ENCODE data around the gene PLCD3. TPM values are rescaled to one million over a fixed set of nuclear protein-coding genes. Genes with fewer than 3 reads are reported as not detected.
A peak's percentile ranks its signal among the peaks of the same experiment; 100 is the strongest.

The PLCD3 gene
- total RNA-seq, 1 donor from 2014 or later: 54.0 TPM

GRCh38 chr17:45073414-45074070 is 58.8 kb downstream of the PLCD3 start:
- Mint-ChIP-seq H3K27ac (peak overlapping the region; percentile 91), H3K27me3 (ENCODE audit: low read depth) (no peaks in the 10 kb centered on the region), H3K4me3 (no peak overlapping the region), H3K4me1 (peaks cover 9% of the 10 kb centered on the region), H3K9me3 (no peaks in the 10 kb centered on the region), H3K36me3 (peaks cover 22% of the 10 kb centered on the region)
- TF ChIP-seq CTCF (IDR thresholded peaks at IDR 0.05; ENCODE audit: unreplicated experiment): no peak
- DNase-seq (ENCODE audit: low spot score in 2 of 2, unreplicated experiment in 2 of 2): no peak

- no peak for TF ChIP-seq CTCF (IDR thresholded peaks at IDR 0.05; ENCODE audit: unreplicated experiment)
- no peak overlapping the region for H3K27ac Mint-ChIP-seq
- no peak for DNase-seq (ENCODE audit: low spot score in 2 of 2, unreplicated experiment in 2 of 2)
- H3K4me3 Mint-ChIP-seq: no peak overlapping the region
- H3K4me1 Mint-ChIP-seq: peaks cover 5% of the 10 kb centered on the region
- H3K9me3 Mint-ChIP-seq: no peaks in the 10 kb centered on the region
- H3K27me3 Mint-ChIP-seq (ENCODE audit: low read depth): no peaks in the 10 kb centered on the region
- H3K36me3 Mint-ChIP-seq: peaks cover 19% of the 10 kb centered on the region
Observed at GRCh38 chr17:45070809-45071208, 61.5 kb downstream of the PLCD3 start.

GRCh38 chr17:45070001-45070400 is 62.3 kb downstream of the PLCD3 start:
- H3K4me1 Mint-ChIP-seq: peaks cover 7% of the 10 kb centered on the region
- H3K27ac Mint-ChIP-seq: no peak overlapping the region
- H3K27me3 Mint-ChIP-seq (ENCODE audit: low read depth): no peaks in the 10 kb centered on the region
- peaks cover 19% of the 10 kb centered on the region for H3K36me3 Mint-ChIP-seq
- no peaks in the 10 kb centered on the region for H3K9me3 Mint-ChIP-seq
- TF ChIP-seq CTCF (IDR thresholded peaks at IDR 0.05; ENCODE audit: unreplicated experiment): no peak
- no peak for DNase-seq (ENCODE audit: low spot score in 2 of 2, unreplicated experiment in 2 of 2)
- no peak overlapping the region for H3K4me3 Mint-ChIP-seq

- no peak for TF ChIP-seq CTCF (IDR thresholded peaks at IDR 0.05; ENCODE audit: unreplicated experiment)
- no peak for DNase-seq (ENCODE audit: low spot score in 2 of 2, unreplicated experiment in 2 of 2)
- H3K4me3 Mint-ChIP-seq: no peak overlapping the region
- H3K36me3 Mint-ChIP-seq: peaks cover 10% of the 10 kb centered on the region
- H3K4me1 Mint-ChIP-seq: peaks cover 17% of the 10 kb centered on the region
- no peaks in the 10 kb centered on the region for H3K27me3 Mint-ChIP-seq (ENCODE audit: low read depth)
- H3K9me3 Mint-ChIP-seq: no peaks in the 10 kb centered on the region
- H3K27ac Mint-ChIP-seq: peak overlapping the region; percentile 54
Observed at GRCh38 chr17:45067637-45068036, 64.7 kb downstream of the PLCD3 start.

GRCh38 chr17:45063198-45063597 is 69.1 kb downstream of the PLCD3 start:
- Mint-ChIP-seq H3K4me3 (peak overlapping the region; percentile 13), H3K36me3 (peaks cover 3% of the 10 kb centered on the region), H3K9me3 (no peaks in the 10 kb centered on the region), H3K27me3 (ENCODE audit: low read depth) (no peaks in the 10 kb centered on the region), H3K27ac (peak overlapping the region; percentile 61), H3K4me1 (peaks cover 33% of the 10 kb centered on the region)
- no peak for DNase-seq (ENCODE audit: low spot score in 2 of 2, unreplicated experiment in 2 of 2)
- TF ChIP-seq CTCF (IDR thresholded peaks at IDR 0.05; ENCODE audit: unreplicated experiment): no peak

Measured in mesothelial cell of epicardium (in vitro differentiated cells).